K562 (cell line): ENCODE results near the gene PIK3R1. TPM values are rescaled to one million over a fixed set of nuclear protein-coding genes. Genes with fewer than 3 reads are reported as not detected.

Experiments
- ATAC-seq: fragments of 200-7000 bp; cut with Tn5 transposase; 3 replicates; pipeline ENCODE4 v1.9.1; 2020; ENCODE audit warnings: moderate library complexity
- BruUV-seq: library from RNA; stranded (reverse); fragments of 400-500 nt; replicated peaks from 2 replicates; lab custom pipeline; 2021; lab: Mats Ljungman, UMichigan
- CTCF ChIA-PET: fragments of 300-600 bp; formaldehyde crosslinking; extraction: SDS; loops from one replicate; lab custom pipeline; 2021; ENCODE audit warnings: low intra/inter-chr PET ratio; lab: Yijun Ruan, JAX
- POLR2A ChIA-PET: fragments of 300-600, 350-650 bp; sonication (Branson Sonifier 250); formaldehyde crosslinking; extraction: SDS; loops from one replicate; lab custom pipeline; 2021; ENCODE audit warnings: antibody characterized with exemption, inconsistent platforms; lab: Yijun Ruan, JAX
- DNase-seq, 4 experiments: peaks; one replicate each; pipeline versions ENCODE4 v3.0.0 to v3.0.0-alpha.2; 2011 to 2018; ENCODE audit warnings: low spot score in 3 of 4, mixed read lengths in 3 of 4; ENCODE audit errors: extremely low read depth in 1 of 4
- FAIRE-seq: peaks from 2 replicates; lab custom pipeline; 2011; peaks lifted over from hg19 to GRCh38; lab: Jason Lieb, UNC
- H2AFZ ChIP-seq: 2 replicates; pipeline ENCODE4 v1.6.0; 2011; ENCODE audit warnings: low read depth, low read length, control low read depth, inconsistent platforms
- H3K27ac ChIP-seq: fragments of 200-600 bp; 3 replicates; pipeline ENCODE4 v1.8.0; 2011; ENCODE audit warnings: low read depth, mild to moderate bottlenecking, control low read depth, inconsistent platforms, low read length, moderate library complexity, mixed read lengths; ENCODE audit errors: extremely low read depth
- H3K27me3 ChIP-seq, 2 experiments: fragments of 300-600 bp in 1 of 2; 2 replicates in 1 of 2; 3 replicates in 1 of 2; pipeline versions ENCODE4 v1.6.0 to v1.8.0; 2011; ENCODE audit warnings: inconsistent platforms in 2 of 2, low read length in 2 of 2, mild to moderate bottlenecking in 1 of 2, mixed read lengths in 1 of 2, moderate library complexity in 1 of 2; ENCODE audit not compliant: control insufficient read depth in 2 of 2, insufficient read depth in 2 of 2
- H3K36me3 ChIP-seq: fragments of 300-600 bp; 3 replicates; pipeline ENCODE4 v1.8.0; 2011; ENCODE audit warnings: mild to moderate bottlenecking, low read length, inconsistent platforms; ENCODE audit not compliant: control insufficient read depth, insufficient read depth
- H3K4me1 ChIP-seq, 2 experiments: fragments of 200-600 bp in 1 of 2; replicated peaks in 1 of 2; 2 replicates in 1 of 2; 3 replicates in 1 of 2; pipeline versions ENCODE4 v1.5.1 to v1.8.0; 2011; ENCODE audit warnings: inconsistent platforms in 2 of 2, low read length in 2 of 2, mild to moderate bottlenecking in 1 of 2, mixed read lengths in 1 of 2, moderate library complexity in 1 of 2; ENCODE audit not compliant: control insufficient read depth in 2 of 2, insufficient read depth in 2 of 2
- H3K4me2 ChIP-seq: 2 replicates; pipeline ENCODE4 v1.6.1; 2011; ENCODE audit warnings: low read length, control low read depth, inconsistent platforms, mixed read lengths; ENCODE audit not compliant: insufficient read depth
- H3K4me3 ChIP-seq: fragments of 200-600 bp; sonication (generic), shearing (Covaris generic); 2 replicates; pipeline ENCODE4 v1.5.1; 2016; ENCODE audit warnings: control low read depth, inconsistent platforms
- H3K79me2 ChIP-seq: fragments of 200-600 bp; 3 replicates; pipeline ENCODE4 v1.8.0; 2011; ENCODE audit warnings: low read length, inconsistent platforms; ENCODE audit not compliant: control insufficient read depth, insufficient read depth
- H3K9ac ChIP-seq, 2 experiments: 2 replicates each; pipeline versions ENCODE4 v1.6.0 to v1.6.1; 2011; ENCODE audit warnings: low read depth in 2 of 2, low read length in 2 of 2, control low read depth in 1 of 2, inconsistent platforms in 1 of 2, mild to moderate bottlenecking in 1 of 2, mixed read lengths in 1 of 2; ENCODE audit not compliant: insufficient read depth in 1 of 2
- H3K9me1 ChIP-seq: one replicate; pipeline ENCODE4 v1.6.0; 2011; ENCODE audit warnings: inconsistent platforms, mild to moderate bottlenecking, low read length, moderate library complexity; ENCODE audit not compliant: control insufficient read depth, insufficient read depth
- H3K9me3 ChIP-seq: replicated peaks from 2 replicates; pipeline ENCODE4 v1.5.1; 2011; ENCODE audit warnings: low read depth, low read length, inconsistent platforms; ENCODE audit not compliant: control insufficient read depth, insufficient read depth
- H4K20me1 ChIP-seq: replicated peaks from 2 replicates; pipeline ENCODE4 v1.6.1; 2011; ENCODE audit warnings: low read length, inconsistent platforms, mixed read lengths; ENCODE audit not compliant: control insufficient read depth, insufficient read depth
- ATF4 ChIP-seq: fragments of 450-650 bp; formaldehyde crosslinking; IDR thresholded peaks from 2 replicates; pipeline ENCODE4 v1.4.0; 2022; ENCODE audit warnings: mild to moderate bottlenecking, moderate library complexity
- CSDE1 ChIP-seq, 2 experiments: fragments of 450-650 bp; IDR thresholded peaks; 2 replicates each; pipeline ENCODE4 v1.6.1; 2016; ENCODE audit warnings: mild to moderate bottlenecking in 1 of 2
- HNRNPL ChIP-seq: fragments of 200-400 bp; formaldehyde crosslinking; IDR thresholded peaks from 2 replicates; pipeline ENCODE4 v1.6.1; 2017; ENCODE audit warnings: low read depth, mild to moderate bottlenecking, low read length
- NRF1 ChIP-seq, 2 experiments: fragments of 450-650 bp; IDR thresholded peaks in 1 of 2; conservative IDR thresholded peaks in 1 of 2; 2 replicates each; pipeline ENCODE4 v1.6.1; 2014; ENCODE audit warnings: mild to moderate bottlenecking in 2 of 2
- POLR2G ChIP-seq: fragments of 200-400 bp; formaldehyde crosslinking; IDR thresholded peaks from 2 replicates; pipeline ENCODE4 v1.6.1; 2017; ENCODE audit warnings: low read depth, mild to moderate bottlenecking, antibody characterized with exemption, low read length, moderate library complexity
- SAP30 ChIP-seq: fragments of 200-600 bp; sonication (generic); IDR thresholded peaks from 2 replicates; pipeline ENCODE4 v1.6.1; 2012; ENCODE audit warnings: borderline replicate concordance, low read depth, mild to moderate bottlenecking, moderate library complexity, low read length, control low read depth, inconsistent platforms; ENCODE audit not compliant: insufficient read depth, poor library complexity, severe bottlenecking
- TEAD4 ChIP-seq, 2 experiments: sonication (generic) in 1 of 2; formaldehyde crosslinking in 1 of 2; IDR thresholded peaks; 2 replicates each; pipeline versions ENCODE4 v1.6.1 to v1.8.0; 2012 to 2022; ENCODE audit warnings: borderline replicate concordance in 1 of 2, inconsistent platforms in 1 of 2, low read length in 1 of 2, mild to moderate bottlenecking in 1 of 2, missing genetic modification reagents in 1 of 2
- ZBTB17 ChIP-seq: fragments of 450-650 bp; formaldehyde crosslinking; IDR thresholded peaks from 2 replicates; pipeline ENCODE4 v1.4.0; 2020; ENCODE audit warnings: mild to moderate bottlenecking
- ZEB2 ChIP-seq: fragments of 450-650 bp; IDR thresholded peaks from 2 replicates; pipeline ENCODE4 v1.6.1; 2016
- ZHX1 ChIP-seq: fragments of 150-350 bp; conservative IDR thresholded peaks from 2 replicates; pipeline ENCODE4 v1.6.1; 2014; ENCODE audit warnings: low read length
- ZNF655 ChIP-seq: fragments of 250-450 bp; sonication (Bioruptor Pico); IDR thresholded peaks from 2 replicates; pipeline ENCODE4 v1.5.0; 2021
- WGBS: fragments of 100-300 bp; shearing (Covaris generic); methylation state at CpG from one replicate; pipeline ENCODE4 v1.1.6; 2016; ENCODE audit warnings: low coverage, mixed read lengths; ENCODE audit not compliant: insufficient coverage; ENCODE audit errors: missing lambda C conversion rate; 5-methylcytosine and 5-hydroxymethylcytosine counted together
- in situ Hi-C: fragments of 300-500 bp; cut with MboI; formaldehyde crosslinking; loops from 4 replicates; pipeline ENCODE4 v1.15.0; 2018; ENCODE audit warnings: inconsistent platforms, mixed read lengths
- intact Hi-C: fragments of 100-400 bp; cut with micrococcal nuclease; formaldehyde crosslinking; loops from 2 replicates; pipeline ENCODE4 v1.14.2; 2022
- polyA plus RNA-seq, 8 experiments: library from polyadenylated mRNA; depleted of rRNA in 4 of 8; stranded (reverse) in 5 of 8; unstranded in 3 of 8; fragments of >200 nt; fragmentation: Nextera tagmentation in 2 of 8; fragmentation: Illumina TruSeq in 1 of 8; extraction: Ambion mirVana in 2 of 8; extraction: Trizol in 1 of 8; gene quantifications; 2 replicates each; pipeline versions ENCODE4 v1.2.1 to v1.2.3, GENCODE V29; 2011 to 2014; ENCODE audit warnings: inconsistent platforms in 1 of 8, missing spikeins in 1 of 8
- total RNA-seq, 7 experiments: library from RNA; depleted of rRNA in 6 of 7; stranded (reverse); fragments of >200 nt in 6 of 7; fragmentation: Illumina TruSeq in 2 of 7; extraction: Trizol in 2 of 7; gene quantifications; 2 replicates each; pipeline versions ENCODE4 v1.2.1 to v1.2.3, GENCODE V29; 2011 to 2021; ENCODE audit warnings: low replicate concordance in 1 of 7

The PIK3R1 gene
- total and polyA plus RNA-seq, 9 of the 15 experiments (the other 6 are each of a cell fraction or from before 2014, with no cell fraction given), result 1.1 to 9.7 (median 4.8) TPM

GRCh38 chr5:68225911-68226545 lies 10.5 kb downstream of the PIK3R1 start (continued):
- TF ChIP-seq TEAD4 (IDR thresholded peaks at IDR 0.05; ENCODE audit: low read length), result no peak
- TF ChIP-seq TEAD4 (CRISPR knock-in tag; IDR thresholded peaks at IDR 0.05; ENCODE audit: borderline replicate concordance), result no peak
- TF ChIP-seq NRF1 (conservative IDR thresholded peaks at IDR 0.05 in 1 of 2, IDR thresholded peaks at IDR 0.05 in 1 of 2), result 0 out of 4 replicates have a peak, but pooled peaks of 1 of the 2 experiments have one; percentile 28
- TF ChIP-seq HNRNPL, result no peak
- TF ChIP-seq SAP30, result no peak

GRCh38 chr5:68226546-68227073 lies 11.1 kb downstream of the PIK3R1 start:
- H4K20me1 ChIP-seq, result peaks cover 15% of the 10 kb centered on the region; the same call in 1 of the 2 replicates
- no peak overlapping the region for H3K9ac ChIP-seq
- peaks cover 3 to 5% of the 10 kb centered on the region in 2 experiments; a peak in 2 of 5 replicates for H3K27me3 ChIP-seq
- in situ Hi-C loops, result no loop called here
- intact Hi-C loops, result no loop called here
- DNase-seq (no peak), ATAC-seq (no peak), FAIRE-seq (no peak)
- no peak overlapping the region for H3K4me3 ChIP-seq
- H3K79me2 ChIP-seq, result no peaks in the 10 kb centered on the region
- H2AFZ ChIP-seq, result no peak overlapping the region
- peaks cover 8 to 13% of the 10 kb centered on the region in 2 experiments; a peak in 4 of 5 replicates for H3K4me1 ChIP-seq
- no peak overlapping the region for H3K27ac ChIP-seq
- ChIA-PET POLR2A (interaction anchor here (0.7 to 1.4 kb wide), 2 partner anchors 10 to 34 kb away, joined by 4 to 5 read pairs; partner anchors contain the start of gene PIK3R1), CTCF (no interaction called here)
- no TSS peak for BruUV-seq
- 68% methylated on average over 8 of the region's 8 CpGs for WGBS
- no peaks in the 10 kb centered on the region for H3K36me3 ChIP-seq
- no peak for TF ChIP-seq CSDE1 (IDR thresholded peaks at IDR 0.05)
- TF ChIP-seq ZEB2, result no peak
- TF ChIP-seq ZBTB17 (CRISPR knock-in tag), result no peak
- no peak for TF ChIP-seq ZNF655 (CRISPR knock-in tag)
- no peak for TF ChIP-seq POLR2G
- TF ChIP-seq TEAD4 (IDR thresholded peaks at IDR 0.05; ENCODE audit: low read length), result no peak
- no peak for TF ChIP-seq TEAD4 (CRISPR knock-in tag; IDR thresholded peaks at IDR 0.05; ENCODE audit: borderline replicate concordance)
- TF ChIP-seq ATF4 (CRISPR knock-in tag), result no peak
- TF ChIP-seq ZHX1, result no peak
- H3K4me2 ChIP-seq, result no peak overlapping the region
- H3K9me1 ChIP-seq, result no peaks in the 10 kb centered on the region
- H3K9me3 ChIP-seq, result no peaks in the 10 kb centered on the region
